Common myeloid progenitor, CD34-positive (primary cell): ENCODE measurements around the gene ISL2.

ENCODE experiments used
- CTCF ChIA-PET: fragments of 350-600 bp; sonication (Branson Sonifier 250); formaldehyde crosslinking; loops from one replicate; lab custom pipeline; 2021; ENCODE audit warnings: antibody characterized with exemption; lab: Charles Lee
- POLR2A ChIA-PET: fragments of 350-600 bp; sonication (Branson Sonifier 250); formaldehyde crosslinking; loops from one replicate; lab custom pipeline; 2021; ENCODE audit warnings: antibody characterized with exemption; lab: Charles Lee
- DNase-seq, 3 donors: peaks; one replicate each; pipeline versions ENCODE4 v3.0.0 to v3.0.0-alpha.2; 2013
- H3K27ac ChIP-seq, 2 experiments: 1 replicate in 1 of 2; 2 replicates in 1 of 2; pipeline ENCODE4 v1.7.0; 2013; ENCODE audit warnings: inconsistent platforms in 2 of 2, low read length in 2 of 2, mild to moderate bottlenecking in 2 of 2, low read depth in 1 of 2, moderate library complexity in 1 of 2; ENCODE audit not compliant: severe bottlenecking in 2 of 2, insufficient read depth in 1 of 2, poor library complexity in 1 of 2
- H3K27me3 ChIP-seq, 5 experiments: replicated peaks in 2 of 5; 1 replicate in 3 of 5; 2 replicates in 2 of 5; pipeline versions ENCODE4 v1.6.1 to v1.7.0; 2013; ENCODE audit warnings: low read length in 4 of 5, mild to moderate bottlenecking in 2 of 5, moderate library complexity in 2 of 5, inconsistent platforms in 1 of 5; ENCODE audit not compliant: insufficient read depth in 5 of 5, control insufficient read depth in 4 of 5
- H3K36me3 ChIP-seq, 4 experiments: 1 replicate in 2 of 4; 2 replicates in 2 of 4; pipeline versions ENCODE4 v1.6.1 to v1.7.0; 2013; ENCODE audit warnings: low read length in 3 of 4, control low read depth in 1 of 4, mild to moderate bottlenecking in 1 of 4; ENCODE audit not compliant: control insufficient read depth in 4 of 4, insufficient read depth in 4 of 4
- H3K4me1 ChIP-seq, 4 experiments: 1 replicate in 3 of 4; 2 replicates in 1 of 4; pipeline versions ENCODE4 v1.6.1 to v1.7.1; 2013; ENCODE audit warnings: low read length in 3 of 4, mild to moderate bottlenecking in 3 of 4, control low read depth in 1 of 4, inconsistent platforms in 1 of 4, moderate library complexity in 1 of 4; ENCODE audit not compliant: control insufficient read depth in 4 of 4, insufficient read depth in 4 of 4; ENCODE audit errors: control extremely low read depth in 1 of 4
- H3K4me3 ChIP-seq, 7 experiments: 1 replicate in 4 of 7; 2 replicates in 3 of 7; pipeline versions ENCODE4 v1.5.1 to v1.7.0; 2013; ENCODE audit warnings: mild to moderate bottlenecking in 7 of 7, low read length in 6 of 7, moderate library complexity in 6 of 7, inconsistent platforms in 2 of 7, low read depth in 2 of 7, control low read depth in 1 of 7; ENCODE audit not compliant: insufficient read depth in 4 of 7, control insufficient read depth in 1 of 7; ENCODE audit errors: extremely low read depth in 1 of 7
- H3K9me3 ChIP-seq, 5 experiments: 1 replicate in 4 of 5; 2 replicates in 1 of 5; pipeline versions ENCODE4 v1.6.1 to v1.7.1; 2013; ENCODE audit warnings: low read length in 4 of 5, mild to moderate bottlenecking in 2 of 5, inconsistent platforms in 1 of 5, low read depth in 1 of 5, moderate library complexity in 1 of 5; ENCODE audit not compliant: control insufficient read depth in 4 of 5, insufficient read depth in 2 of 5; ENCODE audit errors: control extremely low read depth in 1 of 5
- WGBS: methylation state at CpG from one replicate; pipeline ENCODE4 v1.1.5; 2013; ENCODE audit not compliant: insufficient coverage; 5-methylcytosine and 5-hydroxymethylcytosine counted together

The ISL2 gene

GRCh38 chr15:76341366-76342057 lies 4.9 kb downstream of the ISL2 start:
- ChIA-PET POLR2A (interaction anchor here (1.5 kb wide), 1 partner anchor 30 kb away, joined by 3 read pairs; the partner anchor contains the start of gene ETFA), CTCF (interaction anchor here (0.8 kb wide), 1 partner anchor 151 kb away, joined by 3 read pairs; no protein-coding TSS in a partner anchor)
- 3% methylated on average over 35 of the region's 42 CpGs for WGBS
- no peaks in the 10 kb centered on the region for H3K36me3 ChIP-seq
- H3K4me1 ChIP-seq: peaks cover 0 to 71% (median 66%) of the 10 kb centered on the region in 4 experiments
- H3K9me3 ChIP-seq: no peaks in the 10 kb centered on the region
- peak in 2 of 3 donors; percentile 26 to 28 for DNase-seq
- H3K4me3 ChIP-seq: peak overlapping the region in 3 of 7 experiments; percentile 26 to 57 (median 37)
- H3K27ac ChIP-seq: no peak overlapping the region
- peaks cover 24 to 100% (median 72%) of the 10 kb centered on the region in 5 experiments for H3K27me3 ChIP-seq

GRCh38 chr15:76342058-76342381 lies 5.4 kb downstream of the ISL2 start:
- no peaks in the 10 kb centered on the region for H3K9me3 ChIP-seq
- CTCF ChIA-PET: no interaction called here
- H3K27me3 ChIP-seq: peaks cover 24 to 100% (median 71%) of the 10 kb centered on the region in 5 experiments
- H3K27ac ChIP-seq: no peak overlapping the region
- POLR2A ChIA-PET: no interaction called here
- peaks cover 0 to 71% (median 66%) of the 10 kb centered on the region in 4 experiments for H3K4me1 ChIP-seq
- DNase-seq: peak in 2 of 3 donors; percentile 28 to 48
- H3K36me3 ChIP-seq: no peaks in the 10 kb centered on the region
- peak overlapping the region in 3 of 7 experiments; percentile 26 to 37 (median 29) for H3K4me3 ChIP-seq
- WGBS: 1% methylated on average over 15 of the region's 20 CpGs

- H3K4me3 ChIP-seq: peak overlapping the region in 3 of 7 experiments; percentile 11 to 42 (median 18)
- no peak overlapping the region for H3K27ac ChIP-seq
- ChIA-PET CTCF (no interaction called here), POLR2A (no interaction called here)
- peak in 2 of 3 donors; percentile 23 to 43 for DNase-seq
- peaks cover 24 to 100% (median 68%) of the 10 kb centered on the region in 5 experiments for H3K27me3 ChIP-seq
- no peaks in the 10 kb centered on the region for H3K9me3 ChIP-seq
- no peaks in the 10 kb centered on the region for H3K36me3 ChIP-seq
- H3K4me1 ChIP-seq: peaks cover 0 to 68% (median 64%) of the 10 kb centered on the region in 4 experiments
- 2% methylated on average over 67 of the region's 87 CpGs for WGBS
These were observed 6.0 kb downstream of the ISL2 start for GRCh38 chr15:76342382-76343201.

- POLR2A ChIA-PET: no interaction called here
- Histone ChIP-seq H3K4me1 (peaks cover 0 to 60% (median 55%) of the 10 kb centered on the region in 4 experiments), H3K4me3 (no peak overlapping the region), H3K9me3 (no peaks in the 10 kb centered on the region), H3K27ac (no peak overlapping the region), H3K36me3 (peaks cover 0 to 2% (median 0%) of the 10 kb centered on the region in 4 experiments), H3K27me3 (peaks cover 32 to 100% (median 66%) of the 10 kb centered on the region in 5 experiments)
- DNase-seq: peak in 2 of 3 donors; percentile 44 to 47
- WGBS: 4% methylated on average over 10 of the region's 16 CpGs
- CTCF ChIA-PET: interaction anchor here (4.1 kb wide), 1 partner anchor 9 kb away, joined by 28 read pairs; the partner anchor contains the start of gene ISL2
These were observed 6.9 kb downstream of the ISL2 start for GRCh38 chr15:76343313-76343996.

- ChIA-PET CTCF (interaction anchor here (0.9 to 4.1 kb wide), 5 partner anchors 10 to 55 kb away, joined by 3 to 28 read pairs (median 8); partner anchors contain the start of gene ISL2), POLR2A (no interaction called here)
- peaks cover 0 to 3% (median 0%) of the 10 kb centered on the region in 4 experiments for H3K36me3 ChIP-seq
- H3K9me3 ChIP-seq: no peaks in the 10 kb centered on the region
- H3K27ac ChIP-seq: no peak overlapping the region
- H3K4me3 ChIP-seq: no peak overlapping the region
- peak in 2 of 3 donors; percentile 20 to 21 for DNase-seq
- peaks cover 30 to 96% (median 56%) of the 10 kb centered on the region in 5 experiments for H3K27me3 ChIP-seq
- WGBS: 19% methylated on average over 2 of the region's 3 CpGs
- H3K4me1 ChIP-seq: peaks cover 0 to 49% (median 45%) of the 10 kb centered on the region in 4 experiments
These were observed 8.5 kb downstream of the ISL2 start for GRCh38 chr15:76344893-76345582.

- CTCF ChIA-PET: interaction anchor here (0.9 to 4.1 kb wide), 5 partner anchors 10 to 55 kb away, joined by 3 to 28 read pairs (median 8); partner anchors contain the start of gene ISL2
- Histone ChIP-seq H3K27me3 (peaks cover 30 to 94% (median 53%) of the 10 kb centered on the region in 5 experiments), H3K36me3 (peaks cover 0 to 3% (median 0%) of the 10 kb centered on the region in 4 experiments), H3K9me3 (no peaks in the 10 kb centered on the region), H3K4me3 (no peak overlapping the region), H3K27ac (no peak overlapping the region), H3K4me1 (peaks cover 0 to 44% (median 40%) of the 10 kb centered on the region in 4 experiments)
- 17% methylated on average over 7 of the region's 7 CpGs for WGBS
- peak in 1 of 3 donors; percentile 13 for DNase-seq
- POLR2A ChIA-PET: no interaction called here
These were observed 9.0 kb downstream of the ISL2 start for GRCh38 chr15:76345583-76345879.
